Mesendoderm (in vitro differentiated cells): ENCODE results near the gene PICALM.

ENCODE experiments used
- DNase-seq: peaks from one replicate; pipeline ENCODE4 v3.0.0; 2013
- H2AK5ac ChIP-seq: 2 replicates; pipeline ENCODE4 v1.6.1; 2013; ENCODE audit warnings: low read length, inconsistent platforms
- H2BK120ac ChIP-seq: 2 replicates; pipeline ENCODE4 v1.6.1; 2013; ENCODE audit warnings: low read depth, mild to moderate bottlenecking, low read length, moderate library complexity, mixed read lengths
- H2BK15ac ChIP-seq: replicated peaks from 2 replicates; pipeline ENCODE4 v1.6.1; 2013; ENCODE audit warnings: low read depth, mild to moderate bottlenecking, moderate library complexity
- H2BK5ac ChIP-seq: 2 replicates; pipeline ENCODE4 v1.6.1; 2013; ENCODE audit warnings: low read length, inconsistent platforms
- H3K18ac ChIP-seq: 2 replicates; pipeline ENCODE4 v1.6.1; 2013; ENCODE audit warnings: mild to moderate bottlenecking, low read length, mixed read lengths
- H3K23ac ChIP-seq: one replicate; pipeline ENCODE4 v1.6.1; 2013; ENCODE audit warnings: low read length
- H3K27ac ChIP-seq: 2 replicates; pipeline ENCODE4 v1.5.1; 2013; ENCODE audit warnings: low read depth, mild to moderate bottlenecking, inconsistent platforms, low read length, moderate library complexity
- H3K27me3 ChIP-seq: 2 replicates; pipeline ENCODE4 v1.6.1; 2013; ENCODE audit warnings: low read length, control low read depth, mild to moderate bottlenecking, inconsistent platforms; ENCODE audit not compliant: insufficient read depth, poor library complexity
- H3K36me3 ChIP-seq: 2 replicates; pipeline ENCODE4 v1.6.1; 2013; ENCODE audit warnings: low read length, inconsistent platforms; ENCODE audit not compliant: control insufficient read depth, insufficient read depth
- H3K4ac ChIP-seq: one replicate; pipeline ENCODE4 v1.6.1; 2013; ENCODE audit warnings: low read depth, mild to moderate bottlenecking, low read length, moderate library complexity
- H3K4me1 ChIP-seq: 2 replicates; pipeline ENCODE4 v1.6.1; 2013; ENCODE audit warnings: low read depth, low read length, inconsistent platforms; ENCODE audit not compliant: control insufficient read depth
- H3K4me2 ChIP-seq: 2 replicates; pipeline ENCODE4 v1.6.1; 2013; ENCODE audit warnings: low read length
- H3K4me3 ChIP-seq: 2 replicates; pipeline ENCODE4 v1.5.1; 2013; ENCODE audit warnings: mild to moderate bottlenecking, low read length
- H3K56ac ChIP-seq: one replicate; pipeline ENCODE4 v1.6.1; 2013; ENCODE audit warnings: low read length
- H3K79me1 ChIP-seq: 2 replicates; pipeline ENCODE4 v1.6.1; 2013; ENCODE audit warnings: low read length, inconsistent platforms
- H3K79me2 ChIP-seq: 2 replicates; pipeline ENCODE4 v1.6.1; 2013; ENCODE audit warnings: mild to moderate bottlenecking, low read length; ENCODE audit not compliant: control insufficient read depth, insufficient read depth
- H3K9ac ChIP-seq: 2 replicates; pipeline ENCODE4 v1.6.1; 2013; ENCODE audit warnings: low read length, inconsistent platforms
- H4K5ac ChIP-seq: one replicate; pipeline ENCODE4 v1.6.1; 2013; ENCODE audit warnings: low read length
- H4K8ac ChIP-seq: one replicate; pipeline ENCODE4 v1.6.1; 2013; ENCODE audit warnings: low read depth, mild to moderate bottlenecking, control low read depth, low read length, moderate library complexity
- WGBS: extraction: QIAGEN DNeasy Blood & Tissue Kit; methylation state at CpG from one replicate; pipeline ENCODE4 v1.1.7; 2013; ENCODE audit warnings: low lambda C conversion rate, missing lambda C conversion rate; ENCODE audit not compliant: insufficient coverage; ENCODE audit errors: extremely low coverage; 5-methylcytosine and 5-hydroxymethylcytosine counted together

The PICALM gene

DNA sequence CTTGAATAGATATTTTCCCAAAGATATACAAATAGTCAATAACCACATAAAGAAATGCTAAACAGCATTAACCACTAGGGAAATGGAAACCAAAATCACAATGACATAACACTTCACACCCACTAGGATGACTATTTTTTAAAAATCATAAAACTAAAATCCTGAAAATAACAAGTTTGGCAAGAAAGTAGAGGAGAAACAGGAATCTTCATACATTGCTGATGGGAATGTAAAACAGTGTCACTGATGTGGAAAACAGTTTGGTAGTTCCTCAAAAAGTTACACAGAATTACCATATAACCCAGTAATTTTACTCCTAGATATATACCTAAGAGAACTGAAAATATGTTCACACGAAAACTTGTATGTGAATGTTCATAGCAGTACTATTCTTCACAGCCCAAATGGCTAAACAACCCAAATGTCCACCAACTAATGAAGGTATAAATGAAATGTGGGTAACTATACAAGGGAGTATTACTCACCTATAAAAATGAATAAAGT lies 12.5 kb downstream of the PICALM start:
- no peak overlapping the region for H2BK5ac ChIP-seq
- no peak overlapping the region for H3K4me3 ChIP-seq
- peaks cover 80% of the 10 kb centered on the region for H3K79me2 ChIP-seq
- H3K79me1 ChIP-seq = no peaks in the 10 kb centered on the region
- H3K4me2 ChIP-seq = no peak overlapping the region
- no peak overlapping the region for H4K5ac ChIP-seq
- H3K9ac ChIP-seq = no peak overlapping the region
- peaks cover 11% of the 10 kb centered on the region for H3K4me1 ChIP-seq
- H4K8ac ChIP-seq = no peak overlapping the region
- no peak overlapping the region for H3K18ac ChIP-seq
- H3K4ac ChIP-seq = no peak overlapping the region
- H3K27ac ChIP-seq = no peak overlapping the region
- H3K36me3 ChIP-seq = no peaks in the 10 kb centered on the region
- no peak overlapping the region for H3K23ac ChIP-seq
- no peak overlapping the region for H2AK5ac ChIP-seq
- WGBS = no CpG with 5 or more reads among the region's 1 CpG
- H2BK15ac ChIP-seq = no peak overlapping the region
- H3K56ac ChIP-seq = no peak overlapping the region
- H2BK120ac ChIP-seq = no peak overlapping the region
- DNase-seq = no peak
- H3K27me3 ChIP-seq = no peaks in the 10 kb centered on the region

DNA sequence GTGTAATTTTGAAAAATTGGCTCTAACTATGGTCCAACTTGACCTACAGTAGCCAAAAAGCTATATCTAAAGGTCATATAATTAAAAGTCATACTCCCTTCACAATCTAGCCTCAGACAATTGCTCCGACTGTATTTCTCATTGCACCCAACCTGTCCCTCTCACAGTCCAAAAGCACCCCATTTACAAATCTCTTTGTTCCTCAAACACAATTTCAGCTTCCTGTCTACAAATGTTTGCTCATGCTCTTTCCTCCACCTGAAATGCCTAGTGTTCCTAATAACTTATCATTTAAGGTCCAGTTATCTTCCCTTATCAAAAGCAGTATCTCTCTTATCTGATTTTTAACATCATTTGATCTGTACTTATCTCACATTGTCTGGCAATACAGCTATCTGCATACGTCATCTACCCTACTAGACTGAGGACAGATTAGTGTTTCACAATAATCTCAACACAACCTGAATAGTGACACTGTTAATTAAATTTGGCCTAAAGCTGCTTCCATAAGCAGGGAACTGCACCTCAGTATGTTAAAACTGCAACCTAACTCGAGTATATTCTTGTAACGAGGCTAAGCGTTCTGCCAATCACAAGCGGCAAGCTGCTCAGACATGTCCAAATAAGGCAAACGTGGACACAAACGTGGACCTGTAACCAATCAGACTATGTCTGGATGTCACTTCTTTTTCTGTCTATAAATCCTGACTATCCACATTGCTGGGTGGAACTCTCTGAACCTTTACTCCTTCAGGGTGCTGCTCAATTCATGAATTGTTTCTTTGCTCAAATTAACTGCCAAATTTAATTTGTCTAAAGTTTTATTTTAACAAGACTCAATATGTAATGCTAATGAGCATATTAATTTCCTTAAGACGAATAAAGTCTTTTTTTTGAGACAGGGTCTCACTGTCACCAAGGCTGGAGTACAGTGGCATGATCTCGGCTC lies 15.9 kb downstream of the PICALM start:
- Histone ChIP-seq H2BK120ac (no peak overlapping the region), H2BK5ac (peak overlapping the region; percentile 14), H3K79me2 (peaks cover 80% of the 10 kb centered on the region), H3K4ac (no peak overlapping the region), H2AK5ac (no peak overlapping the region), H4K8ac (no peak overlapping the region), H3K27ac (peak overlapping the region; percentile 57), H4K5ac (no peak overlapping the region), H3K18ac (peak overlapping the region; percentile 51), H2BK15ac (no peak overlapping the region), H3K23ac (no peak overlapping the region), H3K36me3 (no peaks in the 10 kb centered on the region), H3K4me3 (no peak overlapping the region), H3K9ac (no peak overlapping the region), H3K79me1 (peaks cover 2% of the 10 kb centered on the region), H3K4me2 (no peak overlapping the region), H3K27me3 (no peaks in the 10 kb centered on the region), H3K4me1 (peaks cover 7% of the 10 kb centered on the region), H3K56ac (peak overlapping the region; percentile 2)
- peak; percentile 86 for DNase-seq
- no CpG with 5 or more reads among the region's 10 CpGs for WGBS

DNA sequence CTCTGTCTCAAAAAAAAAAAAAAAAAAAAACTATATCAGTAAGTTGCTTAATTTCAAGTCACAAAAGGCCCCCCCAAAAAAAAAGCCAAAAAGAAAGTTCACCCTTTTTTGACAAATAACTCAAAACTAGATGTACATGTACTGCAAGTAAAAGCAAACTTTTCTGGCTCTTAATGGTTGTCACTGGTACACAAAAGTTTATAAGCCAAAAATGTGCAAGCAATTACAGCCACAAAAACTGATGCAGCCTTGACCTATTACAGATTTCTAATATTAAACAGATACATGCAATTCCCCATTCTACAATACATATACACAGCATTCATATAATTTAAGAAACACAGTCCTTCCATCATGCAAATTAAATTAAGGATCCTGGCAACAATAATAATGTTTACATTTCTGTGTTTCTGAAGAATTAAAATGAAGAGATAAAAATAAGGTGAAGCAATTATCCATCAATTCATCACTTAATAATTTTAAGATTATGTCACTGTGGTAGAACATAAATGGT lies 18.6 kb downstream of the PICALM start:
- Histone ChIP-seq H3K4me1 (peaks cover 7% of the 10 kb centered on the region), H3K4me3 (no peak overlapping the region), H3K27me3 (no peaks in the 10 kb centered on the region), H3K36me3 (no peaks in the 10 kb centered on the region), H3K18ac (no peak overlapping the region), H2BK5ac (no peak overlapping the region), H3K23ac (no peak overlapping the region), H2BK15ac (no peak overlapping the region), H3K79me1 (peaks cover 2% of the 10 kb centered on the region), H3K56ac (no peak overlapping the region), H3K4ac (no peak overlapping the region), H4K5ac (no peak overlapping the region), H3K4me2 (no peak overlapping the region), H2AK5ac (no peak overlapping the region), H3K27ac (no peak overlapping the region), H3K79me2 (peaks cover 82% of the 10 kb centered on the region), H2BK120ac (no peak overlapping the region), H3K9ac (no peak overlapping the region), H4K8ac (no peak overlapping the region)
- no peak for DNase-seq

DNA sequence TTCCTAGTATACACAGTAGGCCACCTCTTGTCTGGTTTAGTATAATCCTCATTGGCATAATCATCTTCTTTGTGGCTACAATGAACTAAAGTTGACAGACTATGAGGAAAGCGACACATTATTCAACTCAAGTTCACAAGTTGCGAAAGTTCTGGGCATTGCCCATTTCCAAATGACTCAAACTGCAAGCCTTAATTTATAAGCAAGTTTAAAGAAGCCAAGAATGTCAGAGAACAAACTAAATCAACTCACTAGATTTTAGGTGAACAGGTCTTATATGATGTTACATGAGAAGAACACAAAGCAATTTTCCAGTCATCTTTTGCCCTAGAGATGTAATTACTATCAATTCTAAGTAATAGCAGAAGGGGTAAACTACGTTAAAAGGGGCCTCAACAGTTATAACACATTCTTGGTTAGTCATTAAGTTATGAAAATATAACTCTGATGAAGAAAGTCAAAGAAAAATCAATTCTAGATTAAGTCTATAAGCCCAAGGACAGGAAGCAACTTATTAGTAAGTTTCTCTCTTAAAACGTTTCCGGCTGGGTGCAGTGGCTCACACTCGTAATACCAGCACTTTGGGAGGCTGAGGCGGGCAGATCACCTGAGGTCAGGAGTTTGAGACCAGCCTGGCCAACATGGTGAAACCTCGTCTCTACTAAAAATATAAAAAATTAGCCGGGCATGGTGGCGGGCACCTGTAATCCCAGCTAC lies 21.5 kb downstream of the PICALM start:
- H4K5ac ChIP-seq = no peak overlapping the region
- peaks cover 2% of the 10 kb centered on the region for H3K79me1 ChIP-seq
- H4K8ac ChIP-seq = no peak overlapping the region
- no peaks in the 10 kb centered on the region for H3K27me3 ChIP-seq
- H3K23ac ChIP-seq = no peak overlapping the region
- DNase-seq = no peak
- no peak overlapping the region for H2BK15ac ChIP-seq
- H3K27ac ChIP-seq = no peak overlapping the region
- no peak overlapping the region for H3K56ac ChIP-seq
- H3K4ac ChIP-seq = no peak overlapping the region
- no peak overlapping the region for H2BK120ac ChIP-seq
- peaks cover under 1% of the 10 kb centered on the region for H3K4me1 ChIP-seq
- WGBS = no CpG with 5 or more reads among the region's 10 CpGs
- H2BK5ac ChIP-seq = no peak overlapping the region
- no peaks in the 10 kb centered on the region for H3K36me3 ChIP-seq
- H2AK5ac ChIP-seq = no peak overlapping the region
- no peak overlapping the region for H3K4me2 ChIP-seq
- no peak overlapping the region for H3K4me3 ChIP-seq
- H3K18ac ChIP-seq = no peak overlapping the region
- H3K9ac ChIP-seq = no peak overlapping the region
- H3K79me2 ChIP-seq = peaks cover 79% of the 10 kb centered on the region

DNA sequence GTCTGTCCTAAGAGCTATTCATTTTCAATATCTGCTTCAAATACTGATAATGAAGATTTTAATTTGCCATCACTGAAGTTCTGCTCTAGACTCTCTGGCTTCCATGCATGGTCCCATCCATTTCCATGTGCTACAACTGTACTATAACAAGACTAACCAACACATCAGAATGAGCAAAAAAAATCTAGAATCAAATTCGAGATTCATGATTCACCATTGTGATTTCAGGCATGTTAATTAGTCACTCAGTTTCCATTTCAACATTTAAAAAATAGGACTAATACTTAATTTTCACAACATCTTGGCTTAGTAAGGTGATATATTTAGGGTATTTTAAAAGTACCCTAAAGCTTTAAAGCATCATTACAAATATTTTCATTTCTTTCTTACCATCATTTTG lies 22.8 kb downstream of the PICALM start:
- H4K5ac ChIP-seq = no peak overlapping the region
- no peak overlapping the region for H3K4me3 ChIP-seq

More for the DNA sequence above, 22.8 kb downstream of the PICALM start:
- Histone ChIP-seq H3K79me2 (peaks cover 68% of the 10 kb centered on the region), H3K9ac (no peak overlapping the region), H4K8ac (no peak overlapping the region), H3K56ac (no peak overlapping the region), H2BK5ac (no peak overlapping the region), H3K27me3 (no peaks in the 10 kb centered on the region), H3K4me2 (no peak overlapping the region), H3K23ac (no peak overlapping the region), H3K27ac (no peak overlapping the region), H3K4me1 (no peaks in the 10 kb centered on the region), H2BK15ac (no peak overlapping the region), H3K79me1 (peaks cover 2% of the 10 kb centered on the region), H2AK5ac (no peak overlapping the region), H2BK120ac (no peak overlapping the region), H3K18ac (no peak overlapping the region), H3K36me3 (no peaks in the 10 kb centered on the region), H3K4ac (no peak overlapping the region)
- WGBS = no CpG with 5 or more reads among the region's 1 CpG
- no peak for DNase-seq
